OCI-LY7 (cell line): Measurements from ENCODE around the gene TMEM31.

ENCODE experiments used
- EZH2phosphoT487 ChIP-seq: fragments of 200-600 bp; sonication (generic); IDR thresholded peaks from 2 replicates; pipeline ENCODE4 v1.6.1; 2018; ENCODE audit warnings: low read depth, borderline replicate concordance, mild to moderate bottlenecking, mixed run types, antibody characterized with exemption, low read length, moderate library complexity, mixed read lengths
- TF ChIP-seq, protein P1 (sequence below): fragments of 200-600 bp; sonication (generic); conservative IDR thresholded peaks from 2 replicates; pipeline ENCODE4 v1.5.1; 2014; ENCODE audit warnings: mild to moderate bottlenecking, antibody characterized with exemption, low read length, moderate library complexity, mixed read lengths

DNA sequence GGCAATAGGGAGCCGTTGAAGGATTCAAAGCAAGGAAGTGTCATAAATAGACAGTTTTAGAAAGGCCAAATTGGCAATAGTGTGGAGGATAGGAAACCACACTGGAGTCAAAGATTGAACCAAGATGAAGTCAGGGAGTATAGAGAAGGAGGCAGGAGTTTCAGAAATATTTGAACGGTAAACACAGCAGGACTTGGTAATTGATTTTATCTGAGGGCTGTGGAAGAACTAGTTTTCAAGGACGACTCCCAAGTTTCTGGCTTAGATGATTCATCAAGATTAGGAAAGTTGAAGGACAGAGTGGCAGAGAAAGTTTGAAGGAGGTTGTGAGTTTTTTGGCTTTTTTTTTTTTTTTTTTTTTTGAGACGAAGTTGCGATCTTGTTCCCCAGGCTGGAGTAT, 11.5 kb upstream of the TMEM31 start:
- no peak for TF ChIP-seq EZH2phosphoT487
- TF ChIP-seq, protein P1, sequence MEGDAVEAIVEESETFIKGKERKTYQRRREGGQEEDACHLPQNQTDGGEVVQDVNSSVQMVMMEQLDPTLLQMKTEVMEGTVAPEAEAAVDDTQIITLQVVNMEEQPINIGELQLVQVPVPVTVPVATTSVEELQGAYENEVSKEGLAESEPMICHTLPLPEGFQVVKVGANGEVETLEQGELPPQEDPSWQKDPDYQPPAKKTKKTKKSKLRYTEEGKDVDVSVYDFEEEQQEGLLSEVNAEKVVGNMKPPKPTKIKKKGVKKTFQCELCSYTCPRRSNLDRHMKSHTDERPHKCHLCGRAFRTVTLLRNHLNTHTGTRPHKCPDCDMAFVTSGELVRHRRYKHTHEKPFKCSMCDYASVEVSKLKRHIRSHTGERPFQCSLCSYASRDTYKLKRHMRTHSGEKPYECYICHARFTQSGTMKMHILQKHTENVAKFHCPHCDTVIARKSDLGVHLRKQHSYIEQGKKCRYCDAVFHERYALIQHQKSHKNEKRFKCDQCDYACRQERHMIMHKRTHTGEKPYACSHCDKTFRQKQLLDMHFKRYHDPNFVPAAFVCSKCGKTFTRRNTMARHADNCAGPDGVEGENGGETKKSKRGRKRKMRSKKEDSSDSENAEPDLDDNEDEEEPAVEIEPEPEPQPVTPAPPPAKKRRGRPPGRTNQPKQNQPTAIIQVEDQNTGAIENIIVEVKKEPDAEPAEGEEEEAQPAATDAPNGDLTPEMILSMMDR: no peak
